Adipocyte (in vitro differentiated cells): Measurements from ENCODE around the gene MEIOC.

Source experiments
- DNase-seq: peaks from one replicate; pipeline ENCODE4 v3.0.0-alpha.2; 2015; ENCODE audit warnings: low read depth
- H3K27me3 ChIP-seq: replicated peaks from 2 replicates; pipeline ENCODE4 v1.7.0; 2013; ENCODE audit warnings: mild to moderate bottlenecking, low read length, moderate library complexity; ENCODE audit not compliant: control insufficient read depth, insufficient read depth
- H3K36me3 ChIP-seq: 2 replicates; pipeline ENCODE4 v1.7.0; 2013; ENCODE audit warnings: low read length, mild to moderate bottlenecking, moderate library complexity; ENCODE audit not compliant: control insufficient read depth, insufficient read depth, severe bottlenecking
- H3K4me1 ChIP-seq: 2 replicates; pipeline ENCODE4 v1.7.0; 2013; ENCODE audit warnings: mild to moderate bottlenecking, low read length, moderate library complexity; ENCODE audit not compliant: control insufficient read depth, insufficient read depth
- H3K4me3 ChIP-seq: 2 replicates; pipeline ENCODE4 v1.7.0; 2013; ENCODE audit warnings: mild to moderate bottlenecking, low read length, moderate library complexity
- H3K9ac ChIP-seq: 2 replicates; pipeline ENCODE4 v1.7.0; 2013; ENCODE audit warnings: mild to moderate bottlenecking, low read length, moderate library complexity
- H3K9me3 ChIP-seq: 2 replicates; pipeline ENCODE4 v1.7.0; 2013; ENCODE audit warnings: mild to moderate bottlenecking, low read length, moderate library complexity; ENCODE audit not compliant: control insufficient read depth

Gene MEIOC

GRCh38 chr17:44719444-44719843 lies 63.2 kb downstream of the MEIOC start:
- H3K9me3 ChIP-seq: no peaks in the 10 kb centered on the region
- DNase-seq: no peak
- H3K9ac ChIP-seq: no peak overlapping the region
- no peaks in the 10 kb centered on the region for H3K36me3 ChIP-seq
- H3K27me3 ChIP-seq: no peaks in the 10 kb centered on the region
- no peaks in the 10 kb centered on the region for H3K4me1 ChIP-seq
- no peak overlapping the region for H3K4me3 ChIP-seq

- Histone ChIP-seq H3K9ac (no peak overlapping the region), H3K36me3 (no peaks in the 10 kb centered on the region), H3K4me1 (no peaks in the 10 kb centered on the region), H3K4me3 (no peak overlapping the region), H3K9me3 (no peaks in the 10 kb centered on the region), H3K27me3 (no peaks in the 10 kb centered on the region)
- DNase-seq: no peak
Observed at GRCh38 chr17:44722254-44722653, 66.0 kb downstream of the MEIOC start.
